ENCODE data around the gene CTBP1.

Gene CTBP1

DNA sequence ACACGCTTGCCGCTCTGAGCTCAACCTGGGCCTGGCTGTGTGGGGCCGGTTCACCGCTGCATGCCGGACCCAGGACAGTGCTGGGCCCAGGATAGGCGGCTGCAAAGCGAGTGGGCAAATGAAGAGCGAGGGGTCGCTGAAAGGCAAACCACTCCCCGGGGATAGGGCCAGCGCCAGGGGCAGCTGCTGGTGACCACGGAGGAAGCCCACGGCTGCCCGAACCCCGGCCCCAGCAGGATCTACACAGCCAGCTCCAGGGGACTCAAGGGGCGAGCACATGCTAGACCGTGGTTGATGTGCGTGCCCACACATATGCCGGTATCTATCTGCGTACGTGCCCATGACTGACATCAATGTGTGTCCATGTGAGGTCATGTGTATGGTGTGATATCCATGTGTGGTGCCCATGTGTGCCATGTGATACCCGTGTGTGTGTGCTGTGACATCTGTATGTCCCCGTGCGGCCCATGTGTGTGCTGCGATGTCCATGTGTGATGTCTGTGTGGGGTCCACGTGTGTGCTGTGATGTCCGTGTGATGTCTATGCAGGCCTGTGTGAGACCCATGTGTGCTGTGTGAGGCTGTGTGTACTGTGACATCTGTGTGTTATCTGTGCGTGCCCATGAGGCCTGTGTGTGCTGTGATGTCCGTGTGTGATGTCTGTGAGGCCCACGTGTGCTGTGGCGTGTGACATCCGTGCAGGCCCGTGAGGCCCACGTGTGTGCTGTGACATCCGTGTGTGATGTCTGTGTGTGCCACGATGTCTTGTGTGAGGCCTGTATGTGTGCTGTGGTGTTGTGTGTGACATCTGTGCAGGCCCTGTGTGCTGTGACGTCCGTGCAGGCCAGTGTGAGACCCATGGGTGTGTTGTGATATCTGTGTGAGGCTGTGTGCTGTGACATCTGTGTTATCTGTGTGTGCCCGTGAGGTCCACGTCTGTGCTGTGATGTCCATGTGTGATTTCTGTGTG, 24.8 kb downstream of the CTBP1 start:
- DNase-seq (ENCODE audit: low spot score), result no peak

GRCh38 chr4:1222938-1223690, 25.8 kb downstream of the CTBP1 start:
- no peak for DNase-seq (ENCODE audit: low spot score)

GRCh38 chr4:1222036-1222789, 26.7 kb downstream of the CTBP1 start:
- DNase-seq (ENCODE audit: low spot score), result no peak

GRCh38 chr4:1221155-1221870, 27.6 kb downstream of the CTBP1 start:
- no peak for DNase-seq (ENCODE audit: low spot score)

DNA sequence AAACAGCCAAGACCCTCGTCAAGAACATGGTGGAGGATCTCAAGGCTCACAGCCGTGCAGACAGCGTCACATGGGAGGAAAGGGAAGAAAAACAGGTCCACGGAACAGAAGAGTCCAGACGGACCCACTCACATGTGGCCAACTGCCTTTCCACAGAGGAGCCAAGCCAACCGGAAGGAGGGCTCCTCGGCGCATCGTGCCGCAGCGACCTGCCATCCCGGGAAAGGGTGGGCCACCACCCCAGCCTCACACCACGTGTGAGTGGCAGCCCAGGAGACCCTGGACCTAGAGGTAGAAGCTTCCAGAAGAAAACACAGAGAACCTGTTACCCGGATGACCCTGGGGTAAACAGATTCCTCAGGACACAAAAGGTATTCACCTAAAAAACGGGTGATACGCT, 28.4 kb downstream of the CTBP1 start:
- no peak for DNase-seq (ENCODE audit: low spot score)

DNA sequence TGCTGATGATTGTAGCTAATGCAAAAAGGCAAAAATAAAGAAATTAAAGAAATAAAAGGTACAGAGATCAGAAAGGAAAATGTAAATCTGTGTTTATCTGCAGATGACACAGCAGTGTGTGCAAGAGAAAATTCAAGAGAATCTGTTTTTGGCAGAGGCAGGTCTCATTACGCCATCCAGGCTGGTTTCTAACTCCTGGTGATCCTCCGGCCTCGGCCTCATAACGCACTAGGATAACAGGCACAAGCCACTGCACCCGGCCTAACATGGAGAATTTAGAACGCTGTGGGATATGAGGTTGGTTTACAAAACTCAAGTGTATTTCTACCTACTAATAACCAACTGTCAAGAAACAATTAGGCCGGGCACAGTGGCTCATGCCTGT, 29.4 kb downstream of the CTBP1 start:
- no peak for DNase-seq (ENCODE audit: low spot score)

DNA sequence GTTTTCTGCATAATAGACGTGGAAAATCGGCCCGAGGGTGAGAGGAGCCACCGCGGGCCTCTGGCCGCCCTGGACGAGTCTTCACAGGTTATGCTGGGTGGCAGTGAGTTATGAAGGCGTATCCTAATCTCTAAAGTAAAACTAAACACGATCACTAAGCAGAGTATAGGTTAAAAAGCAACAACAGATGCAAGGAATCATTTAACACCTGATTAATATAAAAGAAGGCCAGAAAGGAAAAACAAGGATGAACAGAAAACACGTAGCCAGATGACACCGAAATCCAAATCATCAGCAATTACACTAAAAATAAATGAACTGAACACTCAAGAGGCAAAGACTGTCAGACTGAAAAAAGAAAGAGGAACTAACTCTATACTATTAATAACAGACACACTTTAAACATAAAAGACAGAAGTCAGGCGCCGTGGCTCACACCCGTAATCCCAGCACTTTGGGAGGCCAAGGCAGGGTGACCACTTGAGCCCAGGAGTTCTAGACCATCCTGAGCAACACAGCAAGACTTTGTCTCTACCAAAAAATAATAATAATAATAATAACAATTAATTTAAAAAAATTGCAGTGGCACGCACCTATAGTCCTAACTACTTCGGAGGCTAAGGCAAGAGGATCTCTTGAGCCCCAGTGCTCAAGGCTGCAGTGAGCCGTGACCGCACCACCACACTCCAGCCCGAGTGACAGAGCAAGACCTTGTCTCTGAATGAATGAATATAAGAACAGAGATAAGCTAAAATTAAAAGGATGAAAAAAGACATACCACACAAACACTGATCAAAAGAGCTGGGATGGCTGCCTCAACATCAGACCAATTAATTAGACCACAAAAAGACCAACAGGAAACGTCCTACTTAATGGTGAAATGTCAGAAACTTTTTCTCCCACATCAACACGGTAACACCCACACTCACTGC, 30.0 kb downstream of the CTBP1 start:
- no peak for DNase-seq (ENCODE audit: low spot score)

GRCh38 chr4:1217366-1217765, 31.6 kb downstream of the CTBP1 start:
- DNase-seq (ENCODE audit: low spot score), result no peak

- no peak for DNase-seq (ENCODE audit: low spot score)
Measured at GRCh38 chr4:1216869-1217294, 32.0 kb downstream of the CTBP1 start.

- no peak for DNase-seq (ENCODE audit: low spot score)
Measured at GRCh38 chr4:1216076-1216614, 32.8 kb downstream of the CTBP1 start.

DNA sequence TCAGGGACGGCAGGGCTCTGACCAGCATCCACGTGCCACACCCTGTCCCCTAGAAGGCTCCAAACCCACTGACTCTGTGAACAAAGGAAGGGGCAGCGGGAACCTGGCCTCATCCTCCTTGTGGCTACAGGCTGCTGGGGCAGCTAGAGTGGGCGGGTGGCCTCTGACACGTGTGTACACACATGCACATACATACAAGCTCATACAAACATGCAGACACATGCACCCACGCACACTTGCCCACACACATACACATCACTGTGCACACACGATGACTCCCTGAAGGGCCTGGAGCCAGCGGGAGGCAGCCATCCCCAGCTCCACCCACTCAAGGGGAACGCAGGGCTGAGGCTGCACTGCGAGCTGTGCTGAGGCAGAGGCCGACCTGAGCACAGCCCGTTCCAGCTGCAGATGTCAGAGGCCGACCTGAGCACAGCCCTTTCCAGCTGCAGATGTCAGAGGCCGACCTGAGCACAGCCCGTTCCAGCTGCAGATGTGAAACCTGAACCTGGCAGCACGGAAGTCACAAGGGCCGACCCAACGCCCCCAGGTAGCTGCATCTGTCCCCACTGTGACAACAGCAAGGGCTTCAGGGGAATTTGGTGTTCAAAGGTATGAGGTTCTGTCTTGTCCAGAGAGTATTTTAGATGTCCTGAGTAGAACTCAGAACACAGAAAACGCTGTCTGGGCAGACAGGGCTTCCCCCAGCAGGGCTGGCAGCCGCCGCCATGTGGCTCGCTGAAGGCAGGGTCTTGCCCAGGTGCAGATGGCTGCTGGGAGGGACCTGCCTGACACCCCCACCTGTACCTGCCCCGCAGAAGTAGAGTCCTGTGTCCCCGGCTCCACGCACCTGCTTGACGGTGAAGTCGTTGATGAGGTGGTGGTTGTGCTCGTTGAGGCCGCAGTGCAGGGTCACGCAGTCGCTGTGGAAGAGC, 33.5 kb downstream of the CTBP1 start:
- no peak for DNase-seq (ENCODE audit: low spot score)

GRCh38 chr4:1214101-1215095, 34.5 kb downstream of the CTBP1 start:
- DNase-seq (ENCODE audit: low spot score), result no peak

GRCh38 chr4:1213336-1213995, 35.5 kb downstream of the CTBP1 start:
- DNase-seq (ENCODE audit: low spot score), result no peak

DNA sequence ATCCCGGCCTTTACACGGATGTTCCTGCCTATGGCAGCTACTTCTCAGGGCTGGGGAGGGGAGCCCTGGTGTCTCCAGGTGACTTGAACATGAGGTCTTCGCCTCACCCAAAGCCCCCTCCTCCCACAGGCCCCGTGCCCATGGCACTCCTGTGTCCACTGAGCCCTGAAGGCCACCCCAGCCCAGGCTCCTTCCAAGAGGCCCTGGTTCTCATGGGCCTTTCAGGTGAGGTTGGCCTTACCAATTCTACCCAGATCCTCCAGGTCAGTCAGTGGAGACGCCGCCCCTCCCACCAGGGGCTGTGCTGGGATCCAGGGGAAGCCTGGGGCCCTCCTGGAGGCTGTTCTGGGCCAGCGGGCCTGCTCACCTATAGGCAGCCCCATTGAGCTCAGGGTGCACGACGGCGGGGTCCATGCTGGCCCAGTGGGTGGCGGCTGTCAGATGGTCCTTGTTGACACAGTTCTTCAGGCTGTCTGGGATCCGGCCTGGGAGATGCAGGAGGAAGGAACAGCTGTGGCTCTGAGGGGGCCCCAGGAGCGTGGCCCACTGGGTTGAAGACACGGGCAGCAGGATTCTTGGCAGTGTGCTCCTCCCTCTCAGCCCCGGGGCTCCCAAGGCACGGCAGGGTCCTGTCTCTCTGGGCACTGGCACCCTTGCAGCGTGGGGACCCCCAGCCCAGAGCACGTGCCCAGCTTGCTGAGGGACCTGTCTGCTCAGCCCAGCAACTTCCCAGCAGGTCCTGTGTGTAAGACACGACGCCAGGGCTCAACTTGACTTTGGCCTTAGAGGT, 36.2 kb downstream of the CTBP1 start:
- DNase-seq (ENCODE audit: low spot score), result no peak

DNA sequence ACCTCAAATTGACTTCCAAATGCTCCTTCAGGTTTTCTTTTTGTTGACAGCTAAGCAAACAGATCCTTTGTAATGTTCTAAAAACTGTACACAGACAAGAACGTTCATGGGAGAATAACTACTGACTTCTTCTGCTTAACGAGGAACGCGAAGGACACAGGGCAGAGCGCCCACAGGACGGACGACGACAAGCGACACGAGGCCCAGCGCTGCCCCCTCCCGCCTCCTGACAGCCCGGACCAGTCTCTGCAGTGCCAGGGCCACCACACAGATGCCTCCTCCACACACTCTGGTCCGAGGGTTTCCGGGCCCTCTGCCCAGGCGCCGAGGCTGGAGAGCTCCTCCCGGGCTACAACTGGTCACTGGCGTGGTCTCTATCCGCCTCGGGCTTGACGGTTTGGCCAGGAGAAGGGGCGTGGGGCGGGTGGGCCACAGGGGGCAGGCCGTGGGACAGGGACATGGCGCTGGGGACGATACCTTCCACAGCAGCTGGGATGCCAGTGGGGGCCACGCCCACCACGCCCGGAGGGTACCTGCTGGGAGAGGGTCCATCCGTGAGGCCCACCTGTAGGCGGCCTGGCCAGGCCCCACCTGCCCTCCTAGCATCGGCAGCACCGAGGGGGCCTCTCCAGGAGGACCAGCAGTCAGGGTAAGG, 36.9 kb downstream of the CTBP1 start:
- DNase-seq (ENCODE audit: low spot score), result no peak

DNA sequence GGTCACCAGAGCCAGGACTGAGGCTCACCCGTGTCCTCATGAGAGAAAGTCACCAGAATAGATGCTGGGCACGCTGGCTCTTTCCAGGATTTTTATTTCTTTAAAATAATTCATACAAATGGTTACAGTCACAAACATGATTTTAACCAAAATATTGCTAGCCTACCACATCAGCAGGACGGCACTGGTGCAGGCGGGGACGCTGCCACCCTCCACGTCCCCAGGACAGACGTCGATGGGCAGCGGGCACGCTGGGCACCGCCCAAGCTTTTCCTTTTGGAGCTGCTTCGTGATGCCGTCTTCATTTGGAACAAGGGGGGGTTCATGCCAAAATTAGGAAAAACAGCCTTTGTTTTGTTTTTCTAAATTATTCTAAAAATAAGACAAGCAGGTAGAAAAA, 37.6 kb downstream of the CTBP1 start:
- no peak for DNase-seq (ENCODE audit: low spot score)

All from GM03348 (cell line).